D341Med (cell line): ENCODE results near the gene DMXL1.

Experiments used
- DNase-seq: peaks from one replicate; pipeline ENCODE4 v3.0.0; 2012; ENCODE audit warnings: low spot score

DMXL1 gene, protein sequence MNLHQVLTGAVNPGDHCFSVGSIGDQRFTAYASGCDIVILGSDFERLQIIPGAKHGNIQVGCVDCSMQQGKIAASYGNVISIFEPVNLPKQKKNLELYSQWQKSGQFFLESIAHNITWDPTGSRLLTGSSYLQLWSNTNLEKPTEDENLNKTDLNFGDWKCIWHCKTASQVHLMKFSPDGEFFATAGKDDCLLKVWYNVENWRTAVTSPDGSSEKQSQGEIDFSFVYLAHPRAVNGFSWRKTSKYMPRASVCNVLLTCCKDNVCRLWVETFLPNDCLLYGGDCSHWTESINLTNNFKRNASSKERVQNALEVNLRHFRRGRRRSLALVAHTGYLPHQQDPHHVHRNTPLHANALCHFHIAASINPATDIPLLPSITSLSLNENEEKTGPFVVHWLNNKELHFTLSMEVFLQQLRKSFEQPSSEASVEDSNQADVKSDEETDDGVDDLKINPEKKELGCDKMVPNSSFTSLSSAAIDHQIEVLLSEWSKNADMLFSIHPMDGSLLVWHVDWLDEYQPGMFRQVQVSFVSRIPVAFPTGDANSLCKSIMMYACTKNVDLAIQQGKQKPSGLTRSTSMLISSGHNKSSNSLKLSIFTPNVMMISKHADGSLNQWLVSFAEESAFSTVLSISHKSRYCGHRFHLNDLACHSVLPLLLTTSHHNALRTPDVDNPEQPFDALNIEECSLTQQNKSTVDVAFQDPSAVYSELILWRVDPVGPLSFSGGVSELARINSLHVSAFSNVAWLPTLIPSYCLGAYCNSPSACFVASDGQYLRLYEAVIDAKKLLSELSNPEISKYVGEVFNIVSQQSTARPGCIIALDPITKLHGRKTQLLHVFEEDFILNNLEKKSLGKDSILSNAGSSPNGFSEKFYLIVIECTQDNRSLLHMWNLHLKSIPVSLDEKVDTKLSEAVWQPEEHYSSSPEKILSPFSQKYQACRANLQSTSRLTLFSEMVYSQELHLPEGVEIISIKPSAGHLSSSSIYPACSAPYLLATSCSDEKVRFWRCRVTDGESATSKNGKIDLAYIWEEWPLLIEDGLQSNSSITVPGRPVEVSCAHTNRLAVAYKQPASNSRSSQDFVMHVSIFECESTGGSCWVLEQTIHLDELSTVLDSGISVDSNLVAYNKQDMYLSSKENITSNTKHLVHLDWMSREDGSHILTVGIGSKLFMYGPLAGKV (N-terminal part only)

DNA sequence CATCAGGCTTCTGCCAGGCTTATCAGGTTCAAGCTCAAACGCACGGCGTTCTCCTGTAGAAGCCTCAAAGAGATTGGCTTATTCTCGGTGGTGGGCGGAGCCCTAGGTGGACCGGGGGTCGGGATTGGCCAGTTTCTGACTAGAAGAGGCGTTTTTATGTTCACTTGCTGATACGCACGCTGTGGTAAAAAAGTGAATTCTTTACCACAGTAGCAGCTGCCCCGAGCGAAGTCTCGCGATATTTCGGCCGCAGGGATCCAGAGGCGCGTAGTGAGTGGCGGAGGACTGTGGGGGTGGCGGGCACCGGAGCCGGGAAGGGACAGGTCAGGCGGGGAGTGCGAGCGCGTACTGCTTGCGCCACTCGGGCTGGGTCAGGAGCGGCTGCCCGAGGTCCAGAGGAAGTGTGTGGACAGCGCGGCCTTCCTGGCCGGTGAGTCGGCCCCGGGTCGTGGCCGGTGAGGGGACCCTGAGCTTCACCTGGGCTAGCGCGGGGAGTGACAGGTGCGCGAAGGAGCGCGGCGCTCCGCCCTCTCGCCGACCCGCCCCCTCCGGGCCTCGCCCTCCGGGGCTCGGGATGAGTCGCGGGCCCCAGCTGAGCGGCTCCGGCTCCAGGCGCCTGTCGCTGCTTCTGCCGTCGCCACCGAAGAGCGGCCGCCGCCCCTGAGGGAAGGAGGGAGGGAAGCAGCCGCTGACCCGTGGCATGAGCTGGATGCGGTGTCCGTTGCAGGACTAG, at the start of gene DMXL1:
TSS of gene DMXL1 (plus strand) at position 260 of the 733 bp plus-strand sequence. CDS start 483 bp downstream, outside the sequence.
- peak; percentile 89 for DNase-seq

DNA sequence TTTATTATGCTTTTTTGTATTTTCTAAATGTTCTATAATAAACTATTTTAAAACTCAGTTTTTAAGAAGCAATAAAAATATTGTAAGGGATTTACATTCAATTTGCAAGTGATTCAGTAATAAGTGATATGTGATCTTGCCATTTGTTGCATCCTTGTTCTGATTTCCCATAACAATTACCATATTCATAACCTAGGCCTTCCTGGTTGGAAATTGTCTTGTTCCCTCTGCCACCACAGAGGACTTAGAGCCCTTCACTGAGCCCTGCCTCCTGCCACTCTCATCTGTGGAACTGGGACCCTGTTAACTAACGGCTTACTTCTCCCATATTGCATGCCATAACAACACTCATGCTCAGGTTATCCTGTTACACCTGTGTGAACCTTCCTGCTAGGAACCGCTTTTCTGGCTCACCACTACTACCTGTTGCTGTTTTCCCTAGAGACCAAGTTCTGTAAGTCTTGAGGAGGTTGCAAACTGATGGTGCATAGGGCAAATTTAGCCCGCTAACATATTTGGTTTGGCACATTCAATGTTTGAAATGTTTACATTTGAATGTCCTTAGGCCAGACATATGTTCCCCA, 49.6 kb upstream of the DMXL1 start:
- no peak for DNase-seq

GRCh38 chr5:119022017-119022745, 48.7 kb upstream of the DMXL1 start:
- DNase-seq, result peak; percentile 40

GRCh38 chr5:119022773-119023172, 48.1 kb upstream of the DMXL1 start:
- DNase-seq, result no peak

- no peak for DNase-seq
Observed at GRCh38 chr5:119028575-119028974, 42.3 kb upstream of the DMXL1 start.

GRCh38 chr5:119031011-119031886, 39.6 kb upstream of the DMXL1 start:
- DNase-seq, result no peak

- no peak for DNase-seq
Observed at GRCh38 chr5:119031905-119032304, 39.0 kb upstream of the DMXL1 start.

DNA sequence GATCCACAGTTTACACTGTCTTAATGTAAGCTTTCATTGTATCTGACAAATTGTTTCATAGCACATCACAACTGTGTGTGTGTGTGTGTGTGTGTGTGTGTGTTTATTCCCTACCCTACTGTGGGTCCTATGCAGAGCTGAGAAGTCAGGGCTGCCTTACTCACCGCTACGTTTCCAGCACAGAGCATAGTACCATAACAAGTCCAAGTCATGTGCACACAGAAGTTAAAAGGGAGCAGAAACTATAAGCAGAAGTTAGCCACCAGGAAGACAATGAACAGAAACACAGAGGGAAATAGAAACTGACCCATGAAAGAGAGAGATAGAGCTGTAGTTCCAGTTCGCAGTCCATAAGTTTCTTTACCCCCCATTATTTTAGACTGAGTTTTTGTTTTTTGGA, 38.2 kb upstream of the DMXL1 start:
- no peak for DNase-seq

DNA sequence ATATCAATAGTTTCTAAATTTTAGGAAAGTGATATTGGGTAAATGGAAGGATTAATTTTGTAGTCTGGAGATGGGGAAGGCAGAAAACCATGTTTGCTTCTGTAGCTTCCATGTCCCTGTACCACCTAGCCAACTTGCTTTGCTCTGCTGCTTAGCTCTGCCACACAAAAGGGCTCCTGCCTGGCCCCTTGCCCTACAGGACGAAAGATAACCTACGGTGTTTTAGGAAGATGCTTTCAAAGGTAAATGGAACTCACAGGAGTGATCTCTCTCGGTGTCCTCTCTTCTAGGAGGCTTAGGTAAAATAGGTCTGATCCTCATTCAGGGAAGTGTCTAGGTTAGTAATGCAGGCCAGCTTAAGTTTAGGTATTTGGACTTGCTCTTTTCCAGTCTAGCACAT, 37.8 kb upstream of the DMXL1 start:
- DNase-seq, result no peak

- DNase-seq, result no peak
Observed at GRCh38 chr5:119036101-119036762, 34.7 kb upstream of the DMXL1 start.

- no peak for DNase-seq
Observed at GRCh38 chr5:119037496-119038215, 33.2 kb upstream of the DMXL1 start.

DNA sequence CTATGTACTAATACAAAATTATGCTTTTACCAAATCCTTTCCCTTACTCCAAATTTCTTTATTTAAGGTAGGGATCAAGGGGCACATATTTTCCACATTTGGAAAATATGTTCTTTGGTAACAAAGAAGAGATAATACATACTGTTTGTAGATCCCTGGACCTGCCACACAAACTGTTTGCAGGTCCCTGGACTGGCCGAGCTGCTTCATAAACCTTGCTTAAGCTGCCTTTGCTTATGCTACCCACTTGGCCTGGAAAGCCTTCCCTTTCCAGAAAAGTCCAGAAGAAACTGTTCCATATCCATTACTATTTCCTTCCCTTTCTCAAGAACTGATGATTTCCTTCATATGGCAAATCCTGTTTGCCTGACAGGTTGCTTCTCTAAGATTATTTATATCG, 22.6 kb upstream of the DMXL1 start:
- no peak for DNase-seq

DNA sequence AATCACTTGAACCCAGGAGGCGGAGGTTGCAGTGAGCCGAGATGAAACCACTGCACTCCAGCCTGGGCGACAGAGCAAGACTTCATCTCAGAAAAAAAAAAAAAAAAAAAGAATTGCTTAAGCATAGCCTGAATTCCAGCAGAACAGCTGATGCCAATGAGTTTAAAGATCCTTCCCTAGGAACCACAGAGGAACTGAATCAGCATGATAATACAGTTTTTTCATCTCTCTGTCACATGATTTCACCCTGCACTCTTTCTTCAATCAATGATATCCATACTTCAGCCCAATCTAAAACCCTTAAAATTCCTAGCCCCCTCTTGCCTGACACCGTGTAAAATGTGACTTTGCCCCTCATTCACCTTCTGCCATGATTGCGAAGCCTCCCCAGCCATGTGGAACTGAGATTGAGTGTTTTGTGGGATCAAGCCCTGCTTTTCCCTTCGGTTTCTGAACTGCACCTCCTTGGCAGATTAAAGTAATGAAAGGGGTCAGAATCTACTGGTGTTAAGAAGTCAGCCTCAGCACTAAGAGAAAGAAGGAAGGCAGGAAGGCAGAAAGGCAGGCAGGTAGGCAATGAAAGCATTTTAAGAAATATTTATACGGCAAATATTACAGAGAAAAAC, 20.9 kb upstream of the DMXL1 start:
- no peak for DNase-seq

GRCh38 chr5:119054101-119054500, 16.8 kb upstream of the DMXL1 start:
- no peak for DNase-seq

DNA sequence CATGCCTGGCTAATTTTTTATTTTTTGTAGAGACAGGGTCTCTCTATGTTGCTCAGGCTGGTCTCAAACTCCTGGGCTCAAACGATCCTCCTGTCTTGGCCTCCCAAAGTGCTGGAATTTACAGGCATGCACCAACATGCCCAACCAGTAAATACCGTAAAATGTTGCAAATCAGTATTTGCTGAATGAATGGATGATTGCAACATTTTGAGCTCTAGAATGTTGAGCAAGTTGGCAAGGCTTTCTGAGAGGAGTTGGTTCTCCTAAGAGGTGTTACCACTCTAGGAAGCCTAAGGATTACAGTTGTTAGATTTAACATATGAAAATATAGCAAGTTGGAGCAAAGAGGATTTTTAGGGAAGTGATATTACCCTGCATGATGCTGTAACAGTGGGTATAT, 15.6 kb upstream of the DMXL1 start:
- no peak for DNase-seq

- no peak for DNase-seq
Observed at GRCh38 chr5:119058979-119059529, 11.8 kb upstream of the DMXL1 start.

GRCh38 chr5:119059740-119060255, 11.1 kb upstream of the DMXL1 start:
- no peak for DNase-seq
